Tibial nerve (tissue), 4 donors: ENCODE measurements around the gene MLEC. TPM values are rescaled to one million over a fixed set of nuclear protein-coding genes. Genes with fewer than 3 reads are reported as not detected.

Experiments used
- DNase-seq, 2 donors: peaks; one replicate each; pipeline ENCODE4 v3.0.0-alpha.2; 2019; ENCODE audit warnings: low spot score in 2 of 2
- H3K27ac ChIP-seq, 4 donors: fragments of 200-600 bp; sonication (generic) in 3 of 4; one replicate each; pipeline ENCODE4 v1.5.1; 2017 to 2019; ENCODE audit warnings: mild to moderate bottlenecking in 1 of 4
- H3K27me3 ChIP-seq, 2 donors: fragments of 200-600 bp; sonication (generic) in 1 of 2; one replicate each; pipeline versions ENCODE4 v1.5.1 to v1.6.0; 2017 to 2019
- H3K36me3 ChIP-seq, 3 donors: fragments of 200-600 bp; sonication (generic); one replicate each; pipeline ENCODE4 v1.5.1; 2018 to 2019
- H3K4me1 ChIP-seq, 4 donors: fragments of 200-600 bp; sonication (generic) in 3 of 4; one replicate each; pipeline ENCODE4 v1.5.1; 2017 to 2019
- H3K4me3 ChIP-seq, 4 donors: fragments of 200-600 bp; sonication (generic) in 3 of 4; one replicate each; pipeline ENCODE4 v1.5.1; 2017 to 2019; ENCODE audit warnings: mild to moderate bottlenecking in 1 of 4, moderate library complexity in 1 of 4
- H3K9me3 ChIP-seq, 4 donors: fragments of 200-600 bp; sonication (generic) in 3 of 4; one replicate each; pipeline ENCODE4 v1.5.1; 2017 to 2019
- EP300 ChIP-seq, 2 donors: sonication (generic); formaldehyde crosslinking; IDR thresholded peaks; one replicate each; pipeline ENCODE4 v1.6.1; 2017; ENCODE audit warnings: antibody characterized with exemption in 2 of 2, mild to moderate bottlenecking in 1 of 2
- POLR2A ChIP-seq, 2 donors: fragments of 450-650 bp; IDR thresholded peaks; one replicate each; pipeline ENCODE4 v1.6.1; 2017; ENCODE audit warnings: antibody characterized with exemption in 2 of 2, mild to moderate bottlenecking in 2 of 2, moderate library complexity in 2 of 2
- WGBS, 2 donors: methylation state at CpG; one replicate each; pipeline ENCODE4 v1.1.5; 2018; 5-methylcytosine and 5-hydroxymethylcytosine counted together
- total RNA-seq, 4 donors: library from RNA; depleted of rRNA; stranded (reverse); fragments of >200 nt; gene quantifications; one replicate each; pipeline ENCODE4 v1.1.0, GENCODE V29; 2016
- TF ChIP-seq, protein P1 (sequence below), 5 experiments: fragments of 200-600 bp in 3 of 5; fragments of 450-650 bp in 2 of 5; sonication (generic) in 3 of 5; IDR thresholded peaks; one replicate each; pipeline ENCODE4 v1.5.1; 2016 to 2019; ENCODE audit warnings: antibody characterized with exemption in 5 of 5, mild to moderate bottlenecking in 3 of 5, moderate library complexity in 2 of 5

The MLEC gene
- total RNA-seq, 4 donors from 2014 or later: 42.6 to 67.8 (median 58.6) TPM

DNA sequence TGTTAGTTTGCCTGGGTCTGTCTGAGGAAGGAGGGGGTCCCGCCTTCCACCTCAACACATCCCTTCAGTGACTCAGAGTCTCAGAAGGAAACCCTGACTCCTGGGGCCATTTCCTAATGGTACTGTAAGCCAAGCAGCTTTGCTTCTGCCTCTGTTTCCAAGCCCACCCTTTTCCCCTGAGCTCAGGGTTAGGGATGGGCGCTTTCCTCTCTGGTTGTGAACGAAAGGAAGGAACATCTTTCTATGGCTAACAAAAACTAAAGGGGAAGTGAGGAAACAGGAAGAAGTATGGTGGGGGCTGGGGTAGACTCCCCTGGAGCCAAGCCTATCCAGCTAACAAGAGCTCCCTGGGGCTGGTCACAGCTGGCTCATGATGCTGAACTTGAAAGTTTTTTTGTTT lies 11.7 kb downstream of the MLEC start:
- Histone ChIP-seq H3K4me1 (no peaks in the 10 kb centered on the region), H3K4me3 (no peak overlapping the region), H3K36me3 (peaks cover 0 to 100% (median 4%) of the 10 kb centered on the region in 3 donors), H3K9me3 (no peaks in the 10 kb centered on the region), H3K27ac (no peak overlapping the region), H3K27me3 (no peaks in the 10 kb centered on the region)
- WGBS, 2 donors: 87 to 91% methylated on average over 3 of the region's 3 CpGs
- no peak for TF ChIP-seq EP300 (IDR thresholded peaks at IDR 0.05)
- TF ChIP-seq, protein P1, sequence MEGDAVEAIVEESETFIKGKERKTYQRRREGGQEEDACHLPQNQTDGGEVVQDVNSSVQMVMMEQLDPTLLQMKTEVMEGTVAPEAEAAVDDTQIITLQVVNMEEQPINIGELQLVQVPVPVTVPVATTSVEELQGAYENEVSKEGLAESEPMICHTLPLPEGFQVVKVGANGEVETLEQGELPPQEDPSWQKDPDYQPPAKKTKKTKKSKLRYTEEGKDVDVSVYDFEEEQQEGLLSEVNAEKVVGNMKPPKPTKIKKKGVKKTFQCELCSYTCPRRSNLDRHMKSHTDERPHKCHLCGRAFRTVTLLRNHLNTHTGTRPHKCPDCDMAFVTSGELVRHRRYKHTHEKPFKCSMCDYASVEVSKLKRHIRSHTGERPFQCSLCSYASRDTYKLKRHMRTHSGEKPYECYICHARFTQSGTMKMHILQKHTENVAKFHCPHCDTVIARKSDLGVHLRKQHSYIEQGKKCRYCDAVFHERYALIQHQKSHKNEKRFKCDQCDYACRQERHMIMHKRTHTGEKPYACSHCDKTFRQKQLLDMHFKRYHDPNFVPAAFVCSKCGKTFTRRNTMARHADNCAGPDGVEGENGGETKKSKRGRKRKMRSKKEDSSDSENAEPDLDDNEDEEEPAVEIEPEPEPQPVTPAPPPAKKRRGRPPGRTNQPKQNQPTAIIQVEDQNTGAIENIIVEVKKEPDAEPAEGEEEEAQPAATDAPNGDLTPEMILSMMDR (IDR thresholded peaks at IDR 0.05): no peak
- DNase-seq: no peak

DNA sequence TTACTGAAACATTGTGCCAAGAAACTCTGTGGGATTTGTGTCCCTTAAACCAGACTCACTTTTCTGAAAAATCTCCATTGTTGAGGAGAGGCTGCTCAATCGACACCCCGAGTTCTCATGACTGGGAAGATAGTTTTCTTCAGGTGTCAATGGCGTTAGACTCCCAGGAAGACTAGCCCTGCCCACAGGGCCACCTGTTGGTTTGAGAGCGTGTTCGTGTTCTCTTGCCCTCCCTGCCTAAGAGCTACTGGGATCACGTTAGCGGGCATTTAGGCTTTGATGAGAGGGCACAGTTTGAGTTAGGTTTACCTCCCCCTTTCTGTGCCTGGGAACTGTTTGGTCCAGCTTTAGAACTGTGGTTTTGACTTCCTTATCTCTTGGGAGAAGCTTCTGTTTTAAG lies 12.6 kb downstream of the MLEC start:
- 84 to 94% methylated on average over 7 of the region's 7 CpGs for WGBS, 2 donors
- Histone ChIP-seq H3K27me3 (no peaks in the 10 kb centered on the region), H3K36me3 (peaks cover 0 to 93% (median 4%) of the 10 kb centered on the region in 3 donors), H3K4me3 (no peak overlapping the region), H3K4me1 (no peaks in the 10 kb centered on the region), H3K27ac (no peak overlapping the region), H3K9me3 (no peaks in the 10 kb centered on the region)
- TF ChIP-seq POLR2A (IDR thresholded peaks at IDR 0.05) (no peak), EP300 (IDR thresholded peaks at IDR 0.05) (no peak)
- TF ChIP-seq, protein P1 (IDR thresholded peaks at IDR 0.05): no peak
- no peak for DNase-seq

DNA sequence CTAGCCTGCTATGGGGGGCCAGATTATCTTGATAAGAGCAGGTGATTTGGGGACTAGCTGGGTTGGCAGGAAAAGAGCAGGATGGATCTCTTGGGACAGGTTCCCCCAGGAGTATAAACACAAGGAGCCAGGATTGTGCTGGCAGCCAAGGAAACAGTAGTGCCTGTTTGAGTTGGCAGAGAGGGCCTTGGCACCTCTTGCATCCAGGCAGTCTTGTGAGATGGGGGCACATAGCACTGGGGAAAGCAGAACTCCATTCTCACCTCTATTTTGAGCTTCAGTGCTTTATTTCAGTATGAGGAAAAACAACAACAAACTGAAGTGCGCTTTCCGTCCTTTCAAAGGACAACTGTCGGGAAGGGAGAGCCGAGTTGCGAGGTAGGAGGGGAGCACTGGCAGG lies 13.9 kb downstream of the MLEC start:
- Histone ChIP-seq H3K36me3 (peaks cover 0 to 83% (median 0%) of the 10 kb centered on the region in 3 donors), H3K4me1 (no peaks in the 10 kb centered on the region), H3K9me3 (no peaks in the 10 kb centered on the region), H3K27me3 (no peaks in the 10 kb centered on the region), H3K4me3 (no peak overlapping the region), H3K27ac (no peak overlapping the region)
- TF ChIP-seq POLR2A (IDR thresholded peaks at IDR 0.05): no peak
- TF ChIP-seq EP300 (IDR thresholded peaks at IDR 0.05): no peak
- TF ChIP-seq, protein P1 (IDR thresholded peaks at IDR 0.05): no peak
- DNase-seq: no peak
- 90% methylated on average over 5 of the region's 5 CpGs for WGBS, 2 donors

DNA sequence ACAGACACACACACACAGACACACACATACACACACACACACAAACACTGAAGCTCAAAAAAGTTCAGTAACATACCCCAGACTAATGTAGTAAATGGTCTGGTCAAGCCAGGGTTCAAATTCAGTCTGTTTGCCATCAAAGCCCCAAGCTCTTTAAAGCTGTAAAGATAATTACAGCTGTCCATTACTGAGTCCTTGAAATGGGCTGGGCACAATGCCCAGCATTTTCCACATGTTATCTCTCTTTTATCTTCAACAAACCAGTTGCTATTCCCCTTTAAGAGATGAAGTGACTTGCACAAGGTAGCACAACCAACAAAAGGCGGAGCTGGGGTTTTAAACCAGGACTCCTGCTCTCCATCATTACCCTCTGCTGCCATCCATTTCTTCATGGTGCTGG lies 15.7 kb downstream of the MLEC start:
- H3K9me3 ChIP-seq: no peaks in the 10 kb centered on the region
- no peak overlapping the region for H3K27ac ChIP-seq
- no peaks in the 10 kb centered on the region for H3K27me3 ChIP-seq
- H3K36me3 ChIP-seq: peaks cover 0 to 66% (median 0%) of the 10 kb centered on the region in 3 donors
- TF ChIP-seq EP300 (IDR thresholded peaks at IDR 0.05): no peak
- no peak for TF ChIP-seq POLR2A (IDR thresholded peaks at IDR 0.05)
- TF ChIP-seq, protein P1 (IDR thresholded peaks at IDR 0.05): no peak
- no peak for DNase-seq
- no peak overlapping the region for H3K4me3 ChIP-seq
- WGBS, 2 donors: 100% methylated on average over 1 of the region's 1 CpG
- no peaks in the 10 kb centered on the region for H3K4me1 ChIP-seq

DNA sequence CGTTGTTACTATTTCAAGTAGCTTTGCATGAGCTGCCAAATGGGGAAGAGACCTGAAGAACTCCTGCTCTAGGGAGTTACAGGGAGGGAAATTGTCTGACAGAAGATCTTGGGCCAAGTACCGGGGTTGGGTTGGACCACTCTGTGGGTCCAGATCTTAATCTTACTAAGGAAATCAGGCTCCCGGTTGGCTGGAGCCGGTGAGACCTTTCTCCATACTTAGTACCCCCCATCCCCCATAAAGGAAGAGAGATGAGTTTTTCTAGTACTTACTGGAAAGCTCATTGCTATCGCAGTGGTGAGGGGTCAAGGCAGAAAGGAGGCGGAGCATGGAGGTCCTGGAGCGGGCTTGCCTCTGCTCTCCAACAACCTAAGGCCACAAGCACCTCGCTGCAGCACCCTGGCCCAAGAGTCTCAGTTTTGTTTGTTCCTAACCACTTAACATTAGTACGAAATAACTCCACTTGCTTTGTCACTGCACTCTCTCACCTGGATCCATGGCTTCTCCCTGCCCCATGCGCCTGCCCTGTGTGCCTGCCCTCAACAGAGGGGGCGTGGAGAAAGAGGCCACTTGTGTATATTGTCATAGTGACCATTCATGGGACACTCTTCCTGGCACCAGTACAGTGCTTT lies 16.5 kb downstream of the MLEC start:
- no peak overlapping the region for H3K27ac ChIP-seq
- H3K27me3 ChIP-seq: no peaks in the 10 kb centered on the region
- TF ChIP-seq, protein P1 (IDR thresholded peaks at IDR 0.05): no peak
- TF ChIP-seq POLR2A (IDR thresholded peaks at IDR 0.05): no peak
- no peak for TF ChIP-seq EP300 (IDR thresholded peaks at IDR 0.05)
- H3K4me1 ChIP-seq: no peaks in the 10 kb centered on the region
- no peaks in the 10 kb centered on the region for H3K9me3 ChIP-seq
- DNase-seq: no peak
- peaks cover 0 to 58% (median 0%) of the 10 kb centered on the region in 3 donors for H3K36me3 ChIP-seq
- 82 to 83% methylated on average over 11 of the region's 11 CpGs for WGBS, 2 donors
- H3K4me3 ChIP-seq: no peak overlapping the region
